ENCODE results near the gene CAPS.
"Not testable (repeated sequence)": the region's sequence is repeated elsewhere in the genome, so short reads cannot be mapped to it uniquely, and the experiment has no call there.

The CAPS gene

DNA sequence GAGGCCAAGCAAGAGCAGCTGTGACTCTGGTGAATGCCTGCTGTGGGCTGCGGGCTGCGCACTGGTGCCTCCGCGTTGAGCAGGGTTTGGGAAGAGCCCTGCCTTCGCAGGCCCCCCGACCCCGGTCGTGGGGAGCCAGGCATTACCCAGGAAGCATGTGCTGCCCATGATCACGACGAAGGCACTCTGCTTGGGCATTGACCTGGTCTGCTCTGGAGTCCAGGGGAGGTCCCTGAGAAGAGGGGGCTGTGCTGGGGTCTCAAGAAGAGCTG is 44.7 kb downstream of the CAPS start:
- no peak for DNase-seq

- no peak for DNase-seq
These were observed 45.4 kb downstream of the CAPS start for GRCh38 chr19:5959260-5960004.

GRCh38 chr19:5960005-5961001 is 46.2 kb downstream of the CAPS start:
- peak; percentile 75 for DNase-seq

DNA sequence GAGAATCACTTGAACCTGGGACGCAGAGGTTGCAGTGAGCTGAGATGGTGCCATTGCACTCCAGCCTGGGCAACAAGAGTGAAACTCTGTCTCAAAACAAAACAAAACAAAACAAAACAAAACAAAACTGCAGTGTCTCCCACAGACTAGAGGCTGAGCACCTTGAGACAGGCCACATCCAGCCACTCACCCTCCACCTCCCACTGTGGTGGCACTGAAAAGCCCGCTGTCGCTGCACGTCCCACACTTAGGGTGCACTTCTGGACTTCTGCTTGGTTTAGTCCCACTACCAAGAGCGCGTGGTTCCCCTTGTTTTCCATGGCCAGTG is 47.6 kb downstream of the CAPS start:
- not testable (repeated sequence) for DNase-seq

- DNase-seq = no peak
These were observed 48.2 kb downstream of the CAPS start for GRCh38 chr19:5961969-5962945.

GRCh38 chr19:5963259-5963658 is 49.2 kb downstream of the CAPS start:
- not testable (repeated sequence) for DNase-seq

DNA sequence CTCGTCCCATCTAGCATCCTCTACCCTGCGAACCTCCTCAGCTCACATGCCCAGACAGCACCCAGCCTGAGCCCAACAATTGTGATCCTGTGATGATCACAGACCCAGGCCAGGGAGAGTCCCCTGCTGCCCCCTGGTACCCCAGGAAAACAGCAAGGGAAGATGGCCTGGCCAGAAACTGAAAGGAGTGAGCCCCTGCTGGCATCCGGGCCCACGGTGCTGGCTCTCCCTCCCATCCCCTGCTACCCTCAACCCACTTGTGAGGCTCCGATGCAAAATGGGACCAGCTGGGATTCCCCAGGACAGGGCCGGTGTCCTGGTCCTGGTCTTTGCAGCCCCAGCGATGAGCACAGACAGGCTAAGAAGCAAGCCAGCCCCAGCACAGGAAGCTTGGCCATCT is 49.8 kb downstream of the CAPS start:
- DNase-seq = no peak

DNA sequence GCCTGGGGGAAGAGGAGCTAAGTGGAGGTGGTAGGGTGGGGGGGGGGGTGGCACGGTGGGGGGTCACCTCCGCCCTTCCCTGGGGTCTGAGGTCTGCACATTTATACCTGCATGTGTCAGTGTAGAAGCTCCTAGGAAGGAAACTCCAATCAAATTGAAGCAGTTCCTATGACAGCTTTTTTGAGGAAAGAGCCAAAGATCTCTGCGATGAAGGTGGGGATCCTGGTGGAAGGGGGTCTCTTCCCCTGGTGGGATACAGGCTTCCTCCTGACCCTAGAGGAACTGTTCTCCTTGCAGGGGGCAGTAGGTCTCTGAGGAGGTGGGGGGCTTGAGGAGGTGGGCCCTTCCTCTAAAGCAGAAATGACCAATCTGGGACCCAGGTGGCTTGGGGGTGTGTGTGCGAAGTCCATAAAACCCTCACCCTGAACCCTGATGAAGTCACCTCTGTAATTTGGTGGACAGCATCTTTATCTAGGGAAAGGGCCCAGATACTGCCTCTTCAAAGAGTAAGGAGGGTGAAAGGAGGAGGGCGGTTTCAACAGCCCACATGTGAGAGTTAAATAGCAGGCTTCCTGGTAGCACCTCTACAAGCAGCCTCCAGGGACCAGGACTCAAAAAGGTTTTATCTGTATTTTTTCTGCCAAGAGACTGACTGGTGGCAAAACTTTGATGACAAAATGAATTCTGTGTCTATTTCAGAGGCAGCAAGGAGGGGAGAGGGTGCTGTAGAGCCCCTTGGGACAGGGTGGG is 50.9 kb downstream of the CAPS start:
- DNase-seq = no peak
